ENCODE data around the gene INAFM2.

Gene INAFM2

GRCh38 chr15:40345225-40345866 is 21.9 kb downstream of the INAFM2 start:
- no peak for DNase-seq

DNA sequence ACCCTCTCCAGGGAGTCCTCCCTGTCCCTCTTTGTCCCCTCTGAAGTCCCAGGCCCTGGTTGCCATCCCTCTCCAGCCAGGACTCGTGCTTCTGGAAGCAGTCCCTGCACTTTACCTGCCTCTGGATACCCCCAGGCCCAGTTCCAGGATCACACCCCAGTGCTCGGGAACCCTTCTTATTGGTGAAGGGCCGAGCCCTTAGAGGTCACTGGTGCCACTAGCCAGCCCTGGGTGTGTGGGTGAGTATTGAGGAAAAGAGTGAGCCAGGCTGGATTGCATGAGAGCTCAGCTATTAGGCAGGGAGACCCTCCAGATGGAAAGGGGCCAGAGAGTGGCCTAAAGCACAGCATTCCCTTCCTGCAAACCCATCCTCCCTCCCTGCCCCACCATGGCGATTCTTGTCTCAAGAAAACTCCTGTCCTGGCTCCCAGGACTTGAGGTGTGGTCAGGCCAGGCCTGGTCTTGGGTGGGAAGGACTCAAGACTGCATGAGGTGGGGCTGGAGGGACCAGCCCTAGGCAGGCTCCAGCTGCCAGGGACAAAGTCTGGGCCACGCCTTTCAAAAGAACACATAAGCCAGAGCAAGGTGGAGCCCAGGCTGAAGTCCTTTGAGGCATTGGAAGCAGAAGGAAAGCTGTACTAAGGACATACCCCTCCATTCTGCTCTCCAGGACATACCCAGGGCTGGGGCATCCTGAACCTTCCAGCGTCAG is 22.5 kb downstream of the INAFM2 start:
- no peak for DNase-seq

DNA sequence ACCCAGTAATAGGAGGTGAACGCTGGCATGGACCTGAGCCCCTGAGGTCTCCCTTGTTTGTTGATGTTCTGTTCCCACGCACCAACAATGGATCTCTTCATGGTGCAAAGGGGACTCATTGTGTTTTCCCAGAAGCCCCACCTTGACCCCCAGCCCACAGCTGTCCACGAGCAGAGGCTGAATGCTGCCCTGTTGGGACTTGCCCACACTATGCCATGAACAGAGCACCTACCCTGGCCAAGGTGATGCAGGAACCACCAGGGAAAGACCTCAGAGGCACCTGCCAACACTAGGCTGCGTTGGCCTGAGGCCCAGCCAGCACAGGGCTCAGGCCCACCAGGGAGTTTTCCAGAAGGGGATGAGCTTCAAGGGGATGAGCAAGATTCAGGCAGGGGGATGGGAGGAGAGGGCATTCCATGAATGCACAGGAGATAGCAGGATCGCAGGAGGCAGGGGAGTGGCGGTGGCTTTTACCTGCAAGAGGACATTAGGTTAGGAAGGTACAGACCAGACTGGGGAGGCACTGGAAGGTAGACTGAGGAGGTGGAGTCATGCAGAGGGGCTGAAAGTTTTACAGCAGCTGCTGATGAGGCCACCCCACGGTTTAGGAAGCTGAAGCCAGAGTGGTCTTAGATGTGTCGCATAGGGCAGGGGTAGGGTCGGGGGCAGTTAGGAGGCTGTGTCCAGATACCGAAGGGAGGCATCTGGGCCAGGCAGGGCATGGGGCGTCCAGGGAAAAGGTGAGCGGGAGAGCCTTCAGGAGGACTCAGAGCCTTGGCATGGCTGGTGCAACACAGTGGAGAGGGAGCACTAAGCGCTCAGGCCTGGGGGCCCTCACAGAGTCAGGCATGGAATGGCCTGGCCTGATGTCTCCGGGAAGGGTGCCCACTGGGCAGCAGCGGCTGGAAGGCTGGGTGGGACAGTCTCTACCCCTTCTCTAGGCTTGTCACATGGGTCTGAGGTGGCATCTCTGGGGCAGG is 23.4 kb downstream of the INAFM2 start:
- DNase-seq, result no peak

GRCh38 chr15:40347559-40348473 is 24.3 kb downstream of the INAFM2 start:
- DNase-seq, result no peak

DNA sequence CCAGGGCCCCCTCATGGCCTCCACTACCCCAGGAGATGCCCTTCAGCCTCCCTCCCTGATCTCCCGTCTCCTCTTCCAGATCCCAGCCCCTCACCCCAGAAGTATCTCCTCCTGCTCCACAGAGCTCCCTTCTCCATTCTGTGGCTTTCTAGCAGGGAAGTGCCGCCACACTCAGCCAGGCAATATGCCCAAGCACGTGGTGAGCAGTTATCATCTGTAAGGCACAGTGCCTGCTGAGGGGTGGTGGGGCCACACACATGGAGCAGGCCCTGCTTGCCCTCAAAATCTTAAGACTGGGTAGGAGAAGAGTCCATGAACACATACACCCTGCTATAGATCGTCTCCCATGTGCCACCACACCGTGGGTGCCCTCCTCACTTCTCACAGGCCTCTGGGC is 25.0 kb downstream of the INAFM2 start:
- DNase-seq, result no peak

- DNase-seq, result no peak
These were observed 25.7 kb downstream of the INAFM2 start for GRCh38 chr15:40349163-40349562.

GRCh38 chr15:40352281-40352901 is 28.9 kb downstream of the INAFM2 start:
- no peak for DNase-seq

DNA sequence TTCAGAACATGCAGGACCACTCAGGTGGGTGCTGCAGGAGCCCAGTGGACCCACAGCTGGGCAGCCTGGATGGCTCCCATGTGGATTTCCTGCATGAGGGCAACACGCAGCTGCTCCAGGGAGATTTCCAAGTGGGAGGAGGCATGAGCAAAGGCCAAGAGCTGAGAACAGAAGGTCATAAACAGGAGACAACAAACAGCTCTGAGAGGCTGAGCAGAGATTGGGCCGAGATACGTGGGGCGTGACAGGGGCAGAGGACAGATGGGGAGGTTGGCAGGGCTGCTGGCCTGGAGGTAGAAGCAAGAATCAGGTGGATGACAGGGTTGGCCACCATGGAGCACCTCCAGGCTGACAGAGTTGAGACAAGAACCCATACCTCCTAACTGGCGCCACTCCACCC is 30.2 kb downstream of the INAFM2 start:
- no peak for DNase-seq

DNA sequence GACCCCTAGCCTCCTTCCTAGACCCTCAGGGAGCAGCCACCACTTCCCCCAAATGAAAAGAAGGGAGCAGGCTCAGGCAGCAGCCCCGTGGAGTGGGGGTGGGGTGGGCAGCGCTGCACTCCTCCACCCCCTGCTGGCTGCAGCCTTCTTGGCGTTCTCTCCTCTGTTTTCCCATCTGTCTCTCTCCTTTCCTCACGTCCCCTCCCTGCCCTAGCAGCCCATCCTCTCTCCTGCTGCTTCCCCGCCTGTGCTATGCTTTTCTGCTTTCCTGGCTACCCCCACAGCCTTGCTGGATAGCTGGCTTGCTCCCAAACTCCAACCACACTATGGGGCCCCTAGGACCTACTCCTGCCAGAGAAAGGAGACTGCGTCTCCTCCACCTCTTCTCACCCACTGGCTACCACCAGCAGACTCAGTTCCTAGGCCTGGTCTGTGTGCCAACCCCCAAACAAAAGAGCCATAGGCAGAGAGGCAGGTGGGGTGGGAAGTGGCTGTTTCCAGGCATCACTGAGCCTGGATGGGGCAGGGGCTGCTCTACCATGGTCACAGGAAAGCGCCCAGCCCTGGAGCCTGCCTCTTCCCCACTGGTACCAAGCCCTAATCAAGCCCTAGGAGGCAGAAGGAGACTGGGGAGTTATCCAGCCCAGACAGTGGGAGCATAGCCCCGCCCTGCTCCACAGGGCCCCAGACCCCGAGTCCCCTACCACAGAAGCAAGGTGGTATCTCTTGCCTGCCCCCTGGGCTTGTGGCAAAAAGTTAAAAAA is 31.1 kb downstream of the INAFM2 start:
- peak; percentile 74 for DNase-seq

GRCh38 chr15:40355976-40356585 is 32.6 kb downstream of the INAFM2 start:
- DNase-seq, result no peak

DNA sequence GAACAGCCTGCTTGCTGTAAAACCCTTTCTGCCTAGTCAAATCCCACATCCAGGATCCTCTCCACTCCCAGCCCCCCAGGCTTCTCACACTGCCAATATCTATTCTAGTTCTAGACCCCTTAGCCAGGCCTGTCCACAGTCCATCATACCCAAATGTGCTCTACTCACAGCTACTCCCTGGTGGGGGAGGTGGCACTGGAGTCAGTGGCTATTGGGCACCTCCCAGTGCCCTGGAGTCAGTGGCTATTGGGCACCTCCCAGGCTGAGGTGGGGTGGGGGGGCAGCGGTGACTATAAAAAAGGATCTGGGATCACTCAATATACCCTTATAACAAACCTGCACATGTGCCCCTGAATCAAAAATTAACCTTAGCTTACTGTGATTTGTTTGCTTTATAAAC is 33.8 kb downstream of the INAFM2 start:
- DNase-seq, result no peak

- DNase-seq, result peak; percentile 95
These were observed 34.4 kb downstream of the INAFM2 start, which contains the start of gene DISP2 for GRCh38 chr15:40357723-40358470. DISP2 (plus strand) TSS chr15:40358219; CDS start chr15:40358322, 103 bp downstream.

GRCh38 chr15:40358471-40359353 is 35.2 kb downstream of the INAFM2 start:
- no peak for DNase-seq

DNA sequence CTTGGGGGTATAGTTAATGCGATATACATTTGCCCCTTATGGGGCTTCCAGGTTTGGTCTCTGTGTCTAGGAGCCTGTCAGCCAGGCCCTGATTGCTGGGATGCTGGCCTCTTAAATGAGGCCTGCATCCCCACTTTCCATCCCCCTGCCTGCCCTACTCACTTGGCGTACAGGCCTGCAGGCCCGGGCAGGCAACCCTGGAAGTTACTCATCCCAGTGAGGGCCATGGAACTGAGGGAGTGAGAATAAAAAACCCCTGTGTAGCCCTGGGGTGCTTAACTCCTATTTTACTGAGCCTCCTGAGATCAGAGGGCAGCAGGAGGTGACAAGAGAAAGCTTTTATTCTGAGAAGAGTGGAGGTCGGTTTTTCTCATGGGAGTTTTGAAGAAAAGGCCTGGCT is 36.5 kb downstream of the INAFM2 start:
- DNase-seq, result no peak

GRCh38 chr15:40361640-40362039 is 38.1 kb downstream of the INAFM2 start:
- DNase-seq, result no peak

DNA sequence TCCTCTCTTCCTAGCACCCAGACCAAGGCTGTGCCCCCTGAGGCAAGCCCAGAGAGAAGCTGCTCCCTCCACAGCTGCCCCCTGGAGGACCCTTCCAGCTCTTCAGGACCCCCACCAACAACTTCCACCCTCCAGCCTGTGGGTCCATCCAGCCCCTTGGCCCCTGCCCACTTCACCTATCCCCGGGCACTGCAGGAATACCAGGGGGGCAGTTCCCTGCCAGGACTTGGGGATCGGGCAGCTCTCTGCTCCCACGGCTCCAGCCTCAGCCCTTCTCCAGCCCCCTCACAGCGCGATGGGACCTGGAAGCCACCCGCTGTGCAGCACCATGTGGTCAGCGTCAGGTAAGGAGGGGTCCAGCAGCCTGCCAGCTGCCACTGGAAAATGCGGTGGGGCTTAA is 40.1 kb downstream of the INAFM2 start:
- DNase-seq, result no peak

GRCh38 chr15:40364251-40364650 is 40.8 kb downstream of the INAFM2 start:
- no peak for DNase-seq

DNA sequence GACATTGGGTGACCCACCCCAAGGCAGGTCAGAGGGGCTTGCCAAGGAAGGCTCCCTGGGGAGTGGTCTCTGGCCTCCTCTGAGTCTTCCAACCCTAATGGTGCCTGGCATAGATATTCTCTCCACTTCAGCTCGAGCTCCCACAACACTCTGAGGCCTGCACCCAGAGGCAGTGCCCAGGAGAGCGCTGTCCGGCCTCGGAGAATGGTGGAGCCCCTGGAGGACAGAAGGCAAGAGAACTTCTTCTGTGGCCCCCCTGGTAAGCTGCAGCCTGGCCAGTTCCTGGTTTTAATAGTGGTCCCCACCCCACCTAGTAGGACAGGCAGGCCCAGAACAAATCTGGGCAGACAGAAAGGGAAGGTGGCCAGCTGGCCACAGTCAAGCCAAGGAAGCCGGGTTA is 41.5 kb downstream of the INAFM2 start:
- DNase-seq, result no peak
